ACC112 (cell line): ENCODE measurements around the gene C9orf50.

Experiments used
- H2AFZ ChIP-seq: fragments of 200-600 bp; sonication (generic); one replicate; pipeline ENCODE4 v1.6.0; 2017; ENCODE audit warnings: antibody characterized with exemption, low read length; ENCODE audit not compliant: unreplicated experiment
- H3K27ac ChIP-seq: fragments of 200-600 bp; sonication (generic); 2 replicates; pipeline ENCODE4 v1.5.1; 2014; ENCODE audit warnings: low read depth, mild to moderate bottlenecking, antibody characterized with exemption, low read length, moderate library complexity
- H3K27me3 ChIP-seq: fragments of 200-600 bp; sonication (generic); 2 replicates; pipeline ENCODE4 v1.6.1; 2014; ENCODE audit warnings: mild to moderate bottlenecking, antibody characterized with exemption, low read length, moderate library complexity, mixed read lengths; ENCODE audit not compliant: insufficient read depth
- H3K36me3 ChIP-seq: fragments of 200-600 bp; sonication (generic); 2 replicates; pipeline ENCODE4 v1.6.1; 2016; ENCODE audit warnings: mild to moderate bottlenecking, antibody characterized with exemption, low read length, moderate library complexity, mixed read lengths; ENCODE audit not compliant: insufficient read depth
- H3K4me1 ChIP-seq: fragments of 200-600 bp; sonication (generic); one replicate; pipeline ENCODE4 v1.6.1; 2016; ENCODE audit warnings: low read length, mixed read lengths; ENCODE audit not compliant: insufficient read depth, unreplicated experiment, control insufficient read depth
- H3K4me3 ChIP-seq: fragments of 200-600 bp; sonication (generic); 2 replicates; pipeline ENCODE4 v1.5.1; 2014; ENCODE audit warnings: mild to moderate bottlenecking, low read depth, low read length
- H3K79me2 ChIP-seq: fragments of 200-600 bp; sonication (generic); one replicate; pipeline ENCODE4 v1.6.0; 2016; ENCODE audit warnings: low read length; ENCODE audit not compliant: control insufficient read depth, unreplicated experiment, insufficient read depth

C9orf50 gene

DNA sequence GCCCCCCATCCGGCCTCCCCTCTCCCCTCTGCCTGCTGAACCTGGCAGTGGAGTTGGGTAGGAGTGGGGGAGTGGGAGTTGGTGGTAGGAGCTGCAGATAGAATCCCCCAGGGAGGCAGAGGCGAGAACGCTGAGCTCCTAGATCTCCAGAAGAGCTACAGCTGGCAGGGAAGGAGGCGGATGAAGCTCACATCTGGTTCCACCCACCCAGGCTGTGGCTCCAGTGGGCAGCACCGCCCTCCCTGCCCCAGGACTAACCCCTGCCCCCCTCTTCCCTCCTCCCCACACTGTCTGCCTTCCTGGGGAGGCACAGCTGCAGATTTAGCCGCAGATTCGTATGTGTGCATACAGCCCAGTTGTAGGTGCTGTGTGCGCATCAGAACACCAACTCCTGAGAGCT, 34.2 kb downstream of the C9orf50 start:
- H3K27ac ChIP-seq, result no peak overlapping the region

DNA sequence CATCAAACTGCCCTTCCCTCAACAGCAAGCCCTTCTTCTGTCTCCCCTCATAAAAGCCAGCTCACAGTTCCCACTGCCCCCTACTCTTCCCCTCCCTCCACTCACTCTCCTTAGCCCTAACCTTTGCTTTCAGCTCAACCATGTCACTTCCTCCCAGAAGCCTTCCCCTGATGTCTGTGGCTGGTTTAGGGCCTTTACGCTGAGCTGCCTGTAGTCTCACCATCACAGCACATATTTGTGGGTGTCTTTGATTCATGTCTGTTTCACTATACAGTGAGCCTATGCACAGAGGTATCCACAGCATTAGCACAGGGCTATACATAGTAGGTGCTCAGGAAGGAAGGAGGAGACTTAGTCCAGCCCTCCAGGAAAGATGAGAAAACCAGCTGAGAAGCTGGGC, 34.7 kb downstream of the C9orf50 start:
- Histone ChIP-seq H3K27ac (no peak overlapping the region), H2AFZ (no peak overlapping the region), H3K36me3 (no peaks in the 10 kb centered on the region)

More for the DNA sequence above, 34.2 kb downstream of the C9orf50 start:
- Histone ChIP-seq H3K27me3 (no peaks in the 10 kb centered on the region), H2AFZ (no peak overlapping the region), H3K36me3 (no peaks in the 10 kb centered on the region), H3K4me3 (no peak overlapping the region), H3K79me2 (no peaks in the 10 kb centered on the region), H3K4me1 (peaks cover 5% of the 10 kb centered on the region)

GRCh38 chr9:129585352-129585751, 35.5 kb downstream of the C9orf50 start:
- no peaks in the 10 kb centered on the region for H3K27me3 ChIP-seq
- no peaks in the 10 kb centered on the region for H3K79me2 ChIP-seq
- no peak overlapping the region for H3K4me3 ChIP-seq
- H2AFZ ChIP-seq, result no peak overlapping the region
- H3K4me1 ChIP-seq, result peaks cover 5% of the 10 kb centered on the region
- H3K27ac ChIP-seq, result no peak overlapping the region
- H3K36me3 ChIP-seq, result no peaks in the 10 kb centered on the region

More for the DNA sequence above, 34.7 kb downstream of the C9orf50 start:
- peaks cover 5% of the 10 kb centered on the region for H3K4me1 ChIP-seq
- no peak overlapping the region for H3K4me3 ChIP-seq
- H3K79me2 ChIP-seq, result no peaks in the 10 kb centered on the region
- no peaks in the 10 kb centered on the region for H3K27me3 ChIP-seq

DNA sequence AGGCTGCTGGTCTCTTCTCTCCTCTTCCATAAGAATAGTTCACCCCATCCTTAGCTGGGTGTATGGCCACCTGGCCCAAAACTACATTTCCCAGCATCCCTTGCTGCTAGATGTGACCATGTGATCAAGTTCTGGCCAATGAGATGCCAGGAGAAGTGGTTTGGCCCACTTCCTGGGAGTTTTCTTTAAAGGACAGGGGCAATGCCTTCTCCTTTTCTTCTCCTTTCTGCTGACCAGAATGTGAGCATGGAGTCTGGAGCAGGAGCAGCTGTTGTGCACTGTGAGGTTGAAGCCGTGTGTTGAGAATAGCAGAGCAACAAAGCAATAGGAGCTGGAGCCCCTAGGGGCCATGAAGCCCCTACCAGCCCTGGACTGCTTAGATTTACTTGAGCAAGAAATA, 36.8 kb downstream of the C9orf50 start:
- no peak overlapping the region for H3K27ac ChIP-seq
- no peaks in the 10 kb centered on the region for H3K79me2 ChIP-seq
- peak overlapping the region; percentile 34 for H2AFZ ChIP-seq
- H3K4me3 ChIP-seq, result no peak overlapping the region
- no peaks in the 10 kb centered on the region for H3K36me3 ChIP-seq
- peaks cover 5% of the 10 kb centered on the region for H3K4me1 ChIP-seq
- H3K27me3 ChIP-seq, result no peaks in the 10 kb centered on the region

DNA sequence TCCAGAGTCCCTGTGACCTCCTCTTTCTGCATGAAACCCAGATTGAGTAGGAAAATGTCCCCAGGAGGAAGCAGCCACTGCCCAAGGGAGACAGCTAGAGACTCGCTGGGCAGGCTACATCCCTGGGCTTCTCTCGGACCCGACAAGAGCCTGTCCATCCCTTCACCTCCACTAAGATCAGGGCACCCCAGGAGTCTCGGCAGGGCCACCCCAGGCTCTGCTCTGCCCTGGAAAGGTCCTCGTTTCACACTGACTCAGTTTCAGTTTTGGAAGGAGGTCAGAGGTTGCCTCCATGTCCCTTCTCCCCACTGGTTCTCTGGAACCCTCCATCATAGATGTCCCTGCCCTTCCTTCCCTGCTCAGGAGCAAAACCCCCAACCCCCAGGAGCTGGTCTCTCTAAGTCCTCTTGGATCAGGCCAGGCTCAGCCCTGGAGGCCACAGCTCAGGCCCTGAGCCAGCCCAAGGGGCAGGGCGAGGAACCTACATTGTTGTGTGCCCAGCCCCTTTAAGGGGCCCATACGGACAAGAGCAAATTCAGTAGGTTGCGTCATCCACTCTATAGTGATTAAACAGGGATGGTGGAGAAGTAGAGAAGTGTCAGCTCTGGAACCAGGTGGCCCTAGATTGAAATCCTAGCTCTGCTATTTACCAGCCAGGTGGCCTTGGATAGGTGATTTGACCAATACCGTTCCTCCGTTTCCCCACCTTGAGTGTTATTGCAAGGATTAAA, 37.4 kb downstream of the C9orf50 start:
- Histone ChIP-seq H3K4me3 (no peak overlapping the region), H3K27me3 (no peaks in the 10 kb centered on the region), H3K27ac (no peak overlapping the region), H2AFZ (peak overlapping the region; percentile 41), H3K36me3 (no peaks in the 10 kb centered on the region), H3K79me2 (no peaks in the 10 kb centered on the region), H3K4me1 (peaks cover 5% of the 10 kb centered on the region)

DNA sequence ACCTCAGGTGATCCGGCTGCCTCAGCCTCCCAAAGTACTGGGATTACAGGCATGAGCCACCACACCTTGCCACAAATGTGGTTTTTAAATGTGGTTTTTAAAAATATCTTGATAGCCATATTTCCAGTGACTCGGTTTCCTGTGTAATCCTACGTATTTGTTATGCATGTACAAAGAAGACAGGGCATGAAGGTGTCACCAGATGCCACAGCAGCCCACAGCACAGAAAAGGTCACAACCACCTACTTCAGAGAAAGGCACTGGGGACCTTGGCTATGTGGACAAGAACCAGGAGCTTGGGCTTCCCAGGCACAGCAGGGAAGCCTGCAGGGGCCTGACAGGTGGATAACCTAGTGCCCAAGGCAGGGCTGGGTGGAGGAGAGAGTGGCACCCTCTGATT, 38.0 kb downstream of the C9orf50 start:
- Histone ChIP-seq H3K4me1 (peaks cover 5% of the 10 kb centered on the region), H3K27ac (no peak overlapping the region), H3K79me2 (no peaks in the 10 kb centered on the region), H2AFZ (no peak overlapping the region), H3K36me3 (no peaks in the 10 kb centered on the region), H3K27me3 (no peaks in the 10 kb centered on the region), H3K4me3 (no peak overlapping the region)

DNA sequence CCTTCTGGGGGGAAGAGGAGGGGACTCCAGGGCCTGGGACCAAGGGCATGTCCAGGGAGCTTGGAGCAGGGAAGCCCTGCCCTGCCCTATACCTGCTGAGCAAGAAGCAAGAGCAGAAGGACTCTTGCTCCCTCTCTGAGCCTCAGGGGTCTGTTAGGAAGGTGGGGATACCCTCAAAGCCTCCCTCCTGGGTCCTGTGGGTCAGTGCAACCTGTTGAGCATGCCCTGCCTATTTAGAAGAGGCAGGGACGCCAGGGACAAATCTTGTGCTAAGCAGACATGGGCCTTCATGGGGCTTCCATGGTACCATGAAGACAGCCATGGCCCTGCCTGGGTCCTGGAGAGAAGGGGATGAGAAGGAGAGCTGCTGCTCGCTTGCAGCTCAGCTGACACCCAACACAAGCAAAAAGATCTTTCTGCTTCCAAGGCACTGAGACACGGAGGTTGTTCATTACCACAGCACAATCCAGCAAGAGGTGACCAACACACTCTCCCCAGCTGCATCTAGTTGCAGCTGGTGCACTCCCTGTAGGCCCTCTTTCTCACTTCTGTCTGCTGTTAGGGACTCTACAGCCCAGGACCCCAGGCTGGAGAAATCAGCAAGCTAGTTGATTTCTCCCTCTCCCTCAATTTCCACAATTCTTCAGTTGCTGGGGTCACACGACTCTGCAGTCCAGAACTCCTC, 39.3 kb downstream of the C9orf50 start:
- Histone ChIP-seq H3K27ac (no peak overlapping the region), H3K79me2 (no peaks in the 10 kb centered on the region), H2AFZ (no peak overlapping the region), H3K36me3 (no peaks in the 10 kb centered on the region), H3K27me3 (no peaks in the 10 kb centered on the region), H3K4me3 (no peak overlapping the region), H3K4me1 (peaks cover 9% of the 10 kb centered on the region)

DNA sequence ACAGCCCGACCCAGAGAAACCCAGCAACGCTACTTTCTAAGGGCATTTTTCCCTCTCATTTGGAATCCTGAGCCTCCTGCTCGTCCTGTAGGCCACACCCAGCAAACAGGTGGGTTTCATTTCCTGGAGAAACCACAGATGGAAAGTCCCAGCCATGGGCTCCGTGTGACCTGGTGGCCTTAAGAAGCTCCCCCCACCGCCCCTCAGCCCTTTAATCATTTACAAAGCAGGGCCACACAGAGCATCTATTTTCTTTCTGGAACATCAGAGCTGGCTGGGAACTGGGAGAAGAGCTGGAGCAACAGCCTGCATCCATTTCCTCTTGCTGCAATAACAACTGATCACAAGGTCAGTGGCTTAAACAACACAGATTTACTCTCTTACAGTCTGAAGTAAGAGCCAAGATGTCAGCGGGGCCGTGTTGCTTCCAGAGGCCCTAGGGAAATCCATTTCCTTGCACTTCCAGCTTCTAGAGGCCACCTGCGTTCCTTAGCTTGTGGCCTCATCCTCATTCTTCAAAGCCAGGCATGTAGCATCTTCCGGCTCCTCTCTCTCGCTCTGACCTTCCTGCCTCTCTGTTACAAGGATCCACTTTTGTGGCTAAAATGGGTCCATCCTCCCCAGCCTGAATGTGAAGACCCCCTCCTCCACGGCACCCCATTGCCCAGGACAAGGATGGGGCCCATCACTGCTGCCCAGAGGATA, 40.5 kb downstream of the C9orf50 start:
- Histone ChIP-seq H2AFZ (no peak overlapping the region), H3K27ac (no peak overlapping the region), H3K36me3 (no peaks in the 10 kb centered on the region), H3K4me1 (peaks cover 9% of the 10 kb centered on the region), H3K4me3 (no peak overlapping the region), H3K27me3 (no peaks in the 10 kb centered on the region), H3K79me2 (no peaks in the 10 kb centered on the region)

DNA sequence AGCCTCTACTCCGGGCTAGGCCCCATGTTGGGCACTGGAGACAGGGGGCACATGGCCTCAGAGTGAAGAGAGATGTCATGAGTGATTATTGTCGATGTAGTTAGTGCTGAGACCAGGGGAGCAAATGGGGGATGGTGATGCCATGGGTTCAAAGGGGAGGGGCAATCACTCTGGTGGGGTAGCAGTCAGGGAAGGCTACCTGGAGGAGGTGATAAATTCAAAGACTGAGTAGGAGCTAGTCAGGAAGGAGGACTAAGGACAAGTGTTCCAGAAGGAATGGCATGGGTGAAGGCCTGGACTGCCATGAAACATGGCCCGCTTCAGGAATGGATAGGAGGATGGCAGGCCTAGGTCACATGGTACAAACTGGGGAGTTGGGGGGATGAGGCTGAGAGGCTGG, 41.6 kb downstream of the C9orf50 start:
- no peak overlapping the region for H3K27ac ChIP-seq

GRCh38 chr9:129576546-129577543, 44.1 kb downstream of the C9orf50 start:
- H3K79me2 ChIP-seq, result no peaks in the 10 kb centered on the region
- H3K27ac ChIP-seq, result no peak overlapping the region
- no peaks in the 10 kb centered on the region for H3K27me3 ChIP-seq
- H2AFZ ChIP-seq, result no peak overlapping the region
- no peaks in the 10 kb centered on the region for H3K36me3 ChIP-seq
- H3K4me3 ChIP-seq, result no peak overlapping the region
- H3K4me1 ChIP-seq, result peaks cover 4% of the 10 kb centered on the region

More for the DNA sequence above, 41.6 kb downstream of the C9orf50 start:
- Histone ChIP-seq H3K27me3 (no peaks in the 10 kb centered on the region), H3K79me2 (no peaks in the 10 kb centered on the region), H3K4me3 (no peak overlapping the region), H3K36me3 (no peaks in the 10 kb centered on the region), H2AFZ (no peak overlapping the region), H3K4me1 (peaks cover 9% of the 10 kb centered on the region)
